Activated CD4-positive, alpha-beta T cell treated with anti-CD3 and anti-CD28 coated beads for 4 hours (primary cell): ENCODE measurements around the gene METRN.

Experiments used
- DNase-seq, 2 donors: peaks; one replicate each; pipeline ENCODE4 v3.0.0-alpha.2; 2020

The METRN gene

DNA sequence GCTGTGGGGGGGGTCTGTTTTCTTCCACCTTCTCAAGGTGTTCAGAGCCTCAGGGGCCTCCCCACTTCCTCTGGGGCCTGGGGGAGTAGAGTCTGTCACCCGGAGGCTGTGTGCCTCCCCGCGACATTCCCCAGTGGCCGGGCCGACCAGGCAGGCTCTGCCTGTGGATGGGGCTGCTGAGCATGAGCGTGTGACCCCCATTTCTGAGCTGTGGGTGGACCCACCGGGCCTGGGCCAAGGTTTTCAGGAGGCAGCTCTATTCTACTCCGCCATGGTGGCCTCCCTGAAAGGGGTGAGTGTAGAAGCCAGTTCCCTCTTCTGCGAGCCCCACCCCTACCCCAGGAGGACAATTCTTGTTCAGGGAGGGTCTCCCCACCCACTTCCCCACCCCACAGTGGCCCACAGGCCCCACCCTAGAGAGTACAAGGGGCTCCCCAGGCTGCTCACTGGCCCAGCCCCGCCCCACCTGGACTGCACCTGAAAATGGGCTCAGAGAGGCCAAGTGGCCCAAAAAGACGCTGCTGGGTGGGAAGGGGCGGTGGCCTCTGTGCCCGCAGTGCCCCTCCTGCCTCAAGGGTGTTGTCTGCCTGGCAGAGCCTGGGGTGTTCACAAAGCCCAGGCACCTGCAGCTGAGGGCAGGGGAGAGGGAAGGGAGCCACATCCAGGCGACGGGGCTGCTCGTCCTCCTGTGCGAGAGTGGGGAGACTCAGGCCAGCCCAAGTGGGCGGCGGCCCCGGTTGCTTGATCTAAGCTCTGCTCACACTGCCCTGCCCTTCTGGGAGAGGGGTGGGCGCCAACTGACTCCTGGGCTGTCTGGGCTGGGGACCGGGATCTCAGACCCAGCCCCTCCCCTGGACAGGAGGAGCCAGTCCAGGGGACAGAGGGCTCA, 47.0 kb downstream of the METRN start:
- DNase-seq, result no peak

DNA sequence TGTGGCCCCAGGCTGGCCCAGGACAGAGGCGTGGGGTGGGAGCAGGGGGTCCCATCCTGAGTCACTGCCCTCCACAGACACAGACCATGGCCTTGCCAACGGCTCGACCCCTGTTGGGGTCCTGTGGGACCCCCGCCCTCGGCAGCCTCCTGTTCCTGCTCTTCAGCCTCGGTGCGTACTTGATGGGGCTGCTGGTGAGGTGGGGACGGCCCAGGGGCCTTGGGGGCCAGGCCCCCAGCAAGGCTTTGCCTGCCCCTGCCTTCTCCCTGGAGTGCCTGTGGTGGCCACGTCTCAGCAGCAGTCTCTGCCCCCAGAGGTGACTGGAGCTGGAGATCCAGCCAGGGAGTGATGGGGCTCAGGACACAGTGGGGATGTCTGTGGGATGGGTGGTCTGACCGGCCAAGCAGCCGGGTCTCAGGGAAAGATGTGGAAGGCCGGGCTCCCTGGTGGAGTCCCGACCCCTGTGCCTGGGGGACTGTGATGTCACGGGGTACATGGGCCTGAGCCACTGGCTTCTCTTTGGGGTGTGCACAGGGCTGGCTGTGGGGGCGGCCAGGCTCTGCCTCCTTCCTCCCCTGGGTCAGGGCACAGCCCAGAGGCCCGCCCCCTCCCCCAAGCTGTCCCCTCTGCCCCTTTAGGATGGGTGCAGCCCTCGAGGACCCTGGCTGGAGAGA, 47.8 kb downstream of the METRN start:
- no peak for DNase-seq

DNA sequence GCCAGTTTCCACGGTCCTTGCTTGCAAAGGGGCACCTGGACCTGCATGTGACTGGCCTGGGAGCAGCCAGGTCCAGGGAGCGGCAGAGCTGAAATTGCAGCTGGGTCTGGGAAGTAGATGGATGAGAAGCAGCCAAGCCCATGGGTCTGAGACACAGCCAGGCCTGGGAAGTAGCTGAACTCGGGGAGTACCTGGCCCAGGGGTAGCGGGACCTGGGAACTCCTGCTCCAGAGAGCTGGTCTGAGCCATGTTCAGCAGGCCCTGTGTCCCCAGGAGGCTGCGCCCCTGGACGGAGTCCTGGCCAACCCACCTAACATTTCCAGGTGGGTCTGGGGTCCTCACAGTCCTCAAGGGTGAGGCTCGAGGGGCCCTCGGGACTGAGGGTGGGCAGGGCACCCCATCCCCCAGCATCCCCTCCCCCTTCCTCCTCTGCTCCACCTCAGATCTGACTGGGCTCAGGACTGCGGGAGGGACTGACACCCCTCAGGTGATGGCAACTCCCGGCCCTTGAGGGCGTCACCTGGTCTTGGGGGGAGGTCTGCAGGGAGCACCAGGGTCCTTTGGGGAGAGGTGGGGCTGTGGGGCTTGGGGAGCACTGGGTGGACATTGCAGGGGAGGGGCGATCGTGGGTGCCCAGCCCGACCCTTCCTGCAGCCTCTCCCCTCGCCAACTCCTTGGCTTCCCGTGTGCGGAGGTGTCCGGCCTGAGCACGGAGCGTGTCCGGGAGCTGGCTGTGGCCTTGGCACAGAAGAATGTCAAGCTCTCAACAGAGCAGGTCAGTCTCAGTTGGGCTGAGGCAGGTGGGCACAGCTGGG, 48.7 kb downstream of the METRN start:
- DNase-seq, result no peak

DNA sequence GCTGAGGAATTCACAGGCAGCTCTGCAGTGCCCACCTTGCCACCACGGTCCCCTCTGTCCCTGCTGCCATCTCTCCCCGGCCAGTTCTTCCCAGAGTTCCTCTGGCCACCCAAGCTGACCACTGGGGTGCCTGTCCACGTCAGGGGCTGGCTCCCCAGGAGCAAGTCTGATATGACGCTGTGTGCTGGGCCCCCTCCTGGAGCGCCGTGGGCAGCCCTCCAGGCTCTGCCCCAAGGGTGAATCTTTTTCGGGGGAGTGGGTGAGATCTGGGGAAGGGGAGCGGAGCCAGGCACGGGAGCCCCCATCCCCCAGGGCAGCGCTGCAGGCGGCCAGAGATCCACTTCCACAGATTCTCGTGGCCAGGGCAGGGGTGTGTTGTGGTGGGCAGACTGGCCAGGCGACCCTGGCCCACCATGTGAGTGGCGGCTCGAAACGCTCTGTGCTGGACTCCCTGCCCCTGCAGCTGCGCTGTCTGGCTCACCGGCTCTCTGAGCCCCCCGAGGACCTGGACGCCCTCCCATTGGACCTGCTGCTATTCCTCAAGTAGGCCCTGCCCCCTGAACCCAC, 49.3 kb downstream of the METRN start:
- DNase-seq, result no peak

DNA sequence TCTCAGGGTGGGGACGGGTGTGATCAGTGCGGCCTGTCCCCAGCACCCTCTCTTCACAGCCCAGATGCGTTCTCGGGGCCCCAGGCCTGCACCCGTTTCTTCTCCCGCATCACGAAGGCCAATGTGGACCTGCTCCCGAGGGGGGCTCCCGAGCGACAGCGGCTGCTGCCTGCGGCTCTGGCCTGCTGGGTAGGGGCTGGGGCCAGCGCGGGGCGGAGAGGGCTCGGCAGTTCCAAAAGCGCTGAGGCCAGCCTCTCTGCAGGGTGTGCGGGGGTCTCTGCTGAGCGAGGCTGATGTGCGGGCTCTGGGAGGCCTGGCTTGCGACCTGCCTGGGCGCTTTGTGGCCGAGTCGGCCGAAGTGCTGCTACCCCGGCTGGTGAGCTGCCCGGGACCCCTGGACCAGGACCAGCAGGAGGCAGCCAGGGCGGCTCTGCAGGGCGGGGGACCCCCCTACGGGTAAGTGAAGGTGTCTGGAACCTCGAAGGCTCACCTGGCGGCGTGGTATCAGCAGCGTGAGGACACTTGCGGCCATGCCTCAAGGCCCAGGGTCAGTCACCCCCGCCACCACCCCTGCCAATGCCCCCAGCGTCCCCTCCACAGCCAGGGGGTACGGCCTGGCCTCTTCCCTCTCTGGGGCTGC, 50.0 kb downstream of the METRN start:
- no peak for DNase-seq

DNA sequence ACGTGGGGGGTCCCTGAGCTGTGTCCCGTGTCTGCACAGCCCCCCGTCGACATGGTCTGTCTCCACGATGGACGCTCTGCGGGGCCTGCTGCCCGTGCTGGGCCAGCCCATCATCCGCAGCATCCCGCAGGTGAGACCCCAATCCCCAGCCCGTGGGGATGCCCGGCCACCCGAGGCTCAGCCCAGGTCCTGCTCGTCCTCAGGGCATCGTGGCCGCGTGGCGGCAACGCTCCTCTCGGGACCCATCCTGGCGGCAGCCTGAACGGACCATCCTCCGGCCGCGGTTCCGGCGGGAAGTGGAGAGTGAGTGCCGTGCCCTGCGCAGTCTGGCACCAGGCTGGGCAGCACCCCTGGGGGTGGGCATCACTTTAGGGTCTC, 50.6 kb downstream of the METRN start:
- no peak for DNase-seq

DNA sequence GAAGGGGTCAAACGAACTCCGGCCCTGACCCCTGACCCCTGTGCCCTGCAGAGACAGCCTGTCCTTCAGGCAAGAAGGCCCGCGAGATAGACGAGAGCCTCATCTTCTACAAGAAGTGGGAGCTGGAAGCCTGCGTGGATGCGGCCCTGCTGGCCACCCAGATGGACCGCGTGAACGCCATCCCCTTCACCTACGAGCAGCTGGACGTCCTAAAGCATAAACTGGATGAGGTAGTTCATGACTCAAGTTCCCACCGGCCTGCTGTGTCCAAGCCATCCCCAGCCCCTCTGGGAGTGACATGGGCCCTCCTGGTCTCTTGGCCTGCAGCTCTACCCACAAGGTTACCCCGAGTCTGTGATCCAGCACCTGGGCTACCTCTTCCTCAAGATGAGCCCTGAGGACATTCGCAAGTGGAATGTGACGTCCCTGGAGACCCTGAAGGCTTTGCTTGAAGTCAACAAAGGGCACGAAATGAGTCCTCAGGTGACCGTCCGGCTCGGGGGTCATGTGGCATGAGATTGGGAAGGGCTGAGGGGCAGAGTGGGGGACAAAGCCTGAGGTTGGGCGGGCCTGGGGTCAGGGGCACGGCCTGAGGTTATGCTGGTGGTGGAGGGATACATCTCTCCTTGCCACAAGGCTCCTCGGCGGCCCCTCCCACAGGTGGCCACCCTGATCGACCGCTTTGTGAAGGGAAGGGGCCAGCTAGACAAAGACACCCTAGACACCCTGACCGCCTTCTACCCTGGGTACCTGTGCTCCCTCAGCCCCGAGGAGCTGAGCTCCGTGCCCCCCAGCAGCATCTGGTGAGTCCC, 51.3 kb downstream of the METRN start:
- DNase-seq, result no peak

DNA sequence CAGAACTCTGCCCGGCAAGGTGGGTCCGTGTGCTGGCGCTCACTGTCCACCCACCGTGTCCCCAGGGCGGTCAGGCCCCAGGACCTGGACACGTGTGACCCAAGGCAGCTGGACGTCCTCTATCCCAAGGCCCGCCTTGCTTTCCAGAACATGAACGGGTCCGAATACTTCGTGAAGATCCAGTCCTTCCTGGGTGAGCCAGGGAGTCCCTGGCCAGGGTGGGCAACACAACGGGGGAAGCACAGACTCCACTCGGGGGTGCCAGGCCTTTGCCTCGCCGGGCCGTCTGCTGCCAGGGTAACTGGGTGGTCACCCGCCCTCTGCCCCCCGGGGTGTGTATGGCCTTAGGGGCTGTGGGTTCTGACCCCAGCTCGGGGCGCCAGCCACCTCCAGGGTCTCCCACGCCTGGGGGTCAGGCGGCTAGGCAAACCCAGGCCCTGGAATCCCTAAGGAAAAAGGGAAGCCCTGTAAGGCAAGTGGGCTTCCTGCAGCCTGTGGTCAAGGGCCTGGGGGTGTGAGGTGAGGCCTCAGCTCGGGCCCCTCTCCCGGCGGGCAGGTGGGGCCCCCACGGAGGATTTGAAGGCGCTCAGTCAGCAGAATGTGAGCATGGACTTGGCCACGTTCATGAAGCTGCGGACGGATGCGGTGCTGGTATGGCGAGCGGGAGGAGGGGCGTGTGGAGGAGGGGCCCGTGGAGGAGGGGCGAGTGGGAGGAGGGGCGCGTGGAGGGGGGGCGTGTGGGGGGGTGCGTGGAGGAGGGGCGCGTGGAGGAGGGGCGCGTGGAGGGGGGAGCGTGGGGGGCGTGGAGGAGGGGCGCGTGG, 52.1 kb downstream of the METRN start:
- DNase-seq, result no peak

DNA sequence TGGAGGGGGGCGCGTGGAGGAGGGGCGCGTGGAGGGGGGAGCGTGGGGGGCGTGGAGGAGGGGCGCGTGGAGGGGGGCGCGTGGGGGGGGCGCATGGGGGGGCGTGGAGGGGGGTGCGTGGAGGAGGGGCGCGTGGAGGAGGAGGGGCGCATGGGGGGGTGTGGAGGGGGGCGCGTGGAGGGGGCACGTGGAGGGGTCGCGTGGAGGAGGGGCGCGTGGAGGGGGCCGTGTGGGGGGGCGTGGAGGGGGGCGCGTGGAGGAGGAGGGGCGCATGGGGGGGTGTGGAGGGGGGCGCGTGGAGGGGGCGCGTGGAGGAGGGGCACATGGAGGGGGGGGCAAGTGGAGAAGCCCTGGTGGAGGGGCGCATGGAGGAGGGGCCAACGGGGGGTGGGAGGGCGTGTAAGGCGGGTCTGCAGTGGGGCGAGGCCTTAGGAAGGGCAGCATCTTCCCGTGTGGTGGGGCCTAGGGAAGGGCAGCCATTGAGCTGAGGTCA, 52.9 kb downstream of the METRN start:
- no peak for DNase-seq

DNA sequence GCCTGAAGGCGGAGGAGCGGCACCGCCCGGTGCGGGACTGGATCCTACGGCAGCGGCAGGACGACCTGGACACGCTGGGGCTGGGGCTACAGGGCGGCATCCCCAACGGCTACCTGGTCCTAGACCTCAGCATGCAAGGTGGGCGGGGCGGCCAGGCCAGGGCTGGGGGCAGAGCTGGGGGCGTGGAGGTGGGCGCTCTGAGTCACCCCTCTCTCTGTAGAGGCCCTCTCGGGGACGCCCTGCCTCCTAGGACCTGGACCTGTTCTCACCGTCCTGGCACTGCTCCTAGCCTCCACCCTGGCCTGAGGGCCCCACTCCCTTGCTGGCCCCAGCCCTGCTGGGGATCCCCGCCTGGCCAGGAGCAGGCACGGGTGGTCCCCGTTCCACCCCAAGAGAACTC, 53.5 kb downstream of the METRN start:
- DNase-seq, result no peak
